VCaP (cell line): Measurements from ENCODE around the gene RGS6.

Experiments
- H3K27ac ChIP-seq: fragments of 450-650 bp; 2 replicates; pipeline ENCODE4 v1.5.1; 2017
- CTCF ChIP-seq: fragments of 450-650 bp; conservative IDR thresholded peaks from 2 replicates; pipeline ENCODE4 v1.5.1; 2017; ENCODE audit warnings: mild to moderate bottlenecking, moderate library complexity

Gene RGS6

DNA sequence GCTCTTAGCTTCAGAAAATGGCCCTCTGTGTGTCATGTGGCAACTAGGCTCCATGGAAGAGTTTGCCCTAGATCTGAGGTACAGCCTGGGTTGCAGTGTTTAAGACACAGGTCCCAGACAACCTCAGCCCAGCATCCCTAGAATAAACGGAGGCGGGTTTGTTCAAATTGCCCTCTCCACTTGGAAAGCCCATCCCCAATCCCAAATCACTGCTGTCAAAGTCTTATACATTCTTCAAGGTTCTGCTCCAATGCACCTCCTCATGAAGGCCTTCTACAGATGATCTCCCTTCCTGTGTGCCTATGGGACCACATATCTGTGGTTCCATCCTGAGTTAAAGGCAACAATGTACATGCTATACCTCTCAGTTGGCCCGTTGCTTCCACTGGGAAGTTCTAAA lies 671.9 kb downstream of the RGS6 start:
- TF ChIP-seq CTCF: no peak
- H3K27ac ChIP-seq: no peak overlapping the region

GRCh38 chr14:72605096-72605920 lies 673.1 kb downstream of the RGS6 start:
- H3K27ac ChIP-seq: no peak overlapping the region
- TF ChIP-seq CTCF: no peak

GRCh38 chr14:72605921-72606220 lies 673.6 kb downstream of the RGS6 start:
- no peak overlapping the region for H3K27ac ChIP-seq
- no peak for TF ChIP-seq CTCF

GRCh38 chr14:72606879-72607278 lies 674.6 kb downstream of the RGS6 start:
- H3K27ac ChIP-seq: no peak overlapping the region
- no peak for TF ChIP-seq CTCF

- no peak for TF ChIP-seq CTCF
- H3K27ac ChIP-seq: no peak overlapping the region
These were observed 675.3 kb downstream of the RGS6 start for GRCh38 chr14:72607386-72608130.

GRCh38 chr14:72608391-72609204 lies 676.4 kb downstream of the RGS6 start:
- no peak for TF ChIP-seq CTCF
- no peak overlapping the region for H3K27ac ChIP-seq

DNA sequence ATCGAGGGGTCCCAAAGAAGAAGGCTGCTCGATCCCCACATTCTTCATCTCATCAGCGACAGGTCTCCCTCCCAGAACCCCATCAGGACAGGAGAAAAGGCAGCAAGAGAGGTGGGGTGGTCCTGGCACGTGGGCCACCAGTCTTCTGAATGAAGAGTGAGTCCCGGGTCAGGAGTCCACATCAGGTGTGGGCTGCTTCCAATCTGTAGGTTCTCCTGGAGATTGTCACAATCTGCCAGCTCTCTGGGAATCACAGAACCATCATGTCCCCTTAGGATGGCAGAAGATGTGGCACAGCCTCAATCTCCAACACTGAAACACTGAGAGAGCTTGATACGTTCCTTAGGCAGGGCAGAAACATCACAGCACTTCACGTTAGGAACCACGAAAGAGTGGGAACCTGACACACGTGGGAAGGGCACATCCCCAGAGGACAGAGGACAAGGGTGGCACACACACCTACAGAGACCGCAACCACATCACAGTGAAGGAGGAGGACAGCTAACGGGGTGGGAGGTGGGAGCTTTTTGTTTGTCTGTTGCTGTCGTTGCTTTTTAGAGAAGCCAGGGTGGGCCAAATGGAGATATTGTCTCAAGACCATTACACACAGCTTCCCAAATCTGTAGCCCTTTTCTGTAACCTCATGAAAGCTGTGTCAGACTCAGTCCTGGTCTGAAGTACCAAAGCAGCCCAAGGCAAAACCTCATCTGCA lies 677.1 kb downstream of the RGS6 start:
- no peak overlapping the region for H3K27ac ChIP-seq
- no peak for TF ChIP-seq CTCF
